ENCODE data around the gene P2RY13.

GRCh38 chr3:151356794-151357462, 27.6 kb upstream of the P2RY13 start:
- TF ChIP-seq CTCF (conservative IDR thresholded peaks at IDR 0.05; ENCODE audit: low read length) (no peak), EZH2phosphoT487 (IDR thresholded peaks at IDR 0.05; ENCODE audit: borderline replicate concordance) (no peak)
